ENCODE measurements around the gene PRODH. TPM values are rescaled to one million over a fixed set of nuclear protein-coding genes. Genes with fewer than 3 reads are reported as not detected.
A peak's percentile ranks its signal among the peaks of the same experiment; 100 is the strongest.
"Not testable (repeated sequence)": the region's sequence is repeated elsewhere in the genome, so short reads cannot be mapped to it uniquely, and the experiment has no call there.

The PRODH gene
- total RNA-seq, 4 donors from 2014 or later = 3.5 to 14.2 (median 9.3) TPM

- Histone ChIP-seq H3K4me3 (no peak overlapping the region), H3K27ac (no peak overlapping the region), H3K9me3 (no peaks in the 10 kb centered on the region), H3K4me1 (peaks cover 0 to 9% (median 7%) of the 10 kb centered on the region in 4 donors), H3K27me3 (peaks cover 21% of the 10 kb centered on the region), H3K36me3 (no peaks in the 10 kb centered on the region)
- WGBS, 2 donors (ENCODE audit: low coverage in 1 of 2) = 73 to 77% methylated on average over 2 to 18 of the region's 18 CpGs
- no peak for DNase-seq
- TF ChIP-seq, protein P1, sequence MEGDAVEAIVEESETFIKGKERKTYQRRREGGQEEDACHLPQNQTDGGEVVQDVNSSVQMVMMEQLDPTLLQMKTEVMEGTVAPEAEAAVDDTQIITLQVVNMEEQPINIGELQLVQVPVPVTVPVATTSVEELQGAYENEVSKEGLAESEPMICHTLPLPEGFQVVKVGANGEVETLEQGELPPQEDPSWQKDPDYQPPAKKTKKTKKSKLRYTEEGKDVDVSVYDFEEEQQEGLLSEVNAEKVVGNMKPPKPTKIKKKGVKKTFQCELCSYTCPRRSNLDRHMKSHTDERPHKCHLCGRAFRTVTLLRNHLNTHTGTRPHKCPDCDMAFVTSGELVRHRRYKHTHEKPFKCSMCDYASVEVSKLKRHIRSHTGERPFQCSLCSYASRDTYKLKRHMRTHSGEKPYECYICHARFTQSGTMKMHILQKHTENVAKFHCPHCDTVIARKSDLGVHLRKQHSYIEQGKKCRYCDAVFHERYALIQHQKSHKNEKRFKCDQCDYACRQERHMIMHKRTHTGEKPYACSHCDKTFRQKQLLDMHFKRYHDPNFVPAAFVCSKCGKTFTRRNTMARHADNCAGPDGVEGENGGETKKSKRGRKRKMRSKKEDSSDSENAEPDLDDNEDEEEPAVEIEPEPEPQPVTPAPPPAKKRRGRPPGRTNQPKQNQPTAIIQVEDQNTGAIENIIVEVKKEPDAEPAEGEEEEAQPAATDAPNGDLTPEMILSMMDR (IDR thresholded peaks at IDR 0.05) = no peak
- in situ Hi-C loops (cut with MboI; ENCODE audit: low pct_ligation_motif_present in 1 of 4, low pct_unique_long_range_greater_than_20kb in 1 of 4, low sequenced_read_pairs in 3 of 4) (loop anchor here in 1 of 4 donors (25.0 kb wide), 1 partner anchor 663 kb away; no protein-coding TSS in a partner anchor), intact Hi-C loops (cut with DNase I; ENCODE audit: low total_unique reads) (no loop called here)
These were observed 38.5 kb upstream of the PRODH start for GRCh38 chr22:18974477-18975180.

DNA sequence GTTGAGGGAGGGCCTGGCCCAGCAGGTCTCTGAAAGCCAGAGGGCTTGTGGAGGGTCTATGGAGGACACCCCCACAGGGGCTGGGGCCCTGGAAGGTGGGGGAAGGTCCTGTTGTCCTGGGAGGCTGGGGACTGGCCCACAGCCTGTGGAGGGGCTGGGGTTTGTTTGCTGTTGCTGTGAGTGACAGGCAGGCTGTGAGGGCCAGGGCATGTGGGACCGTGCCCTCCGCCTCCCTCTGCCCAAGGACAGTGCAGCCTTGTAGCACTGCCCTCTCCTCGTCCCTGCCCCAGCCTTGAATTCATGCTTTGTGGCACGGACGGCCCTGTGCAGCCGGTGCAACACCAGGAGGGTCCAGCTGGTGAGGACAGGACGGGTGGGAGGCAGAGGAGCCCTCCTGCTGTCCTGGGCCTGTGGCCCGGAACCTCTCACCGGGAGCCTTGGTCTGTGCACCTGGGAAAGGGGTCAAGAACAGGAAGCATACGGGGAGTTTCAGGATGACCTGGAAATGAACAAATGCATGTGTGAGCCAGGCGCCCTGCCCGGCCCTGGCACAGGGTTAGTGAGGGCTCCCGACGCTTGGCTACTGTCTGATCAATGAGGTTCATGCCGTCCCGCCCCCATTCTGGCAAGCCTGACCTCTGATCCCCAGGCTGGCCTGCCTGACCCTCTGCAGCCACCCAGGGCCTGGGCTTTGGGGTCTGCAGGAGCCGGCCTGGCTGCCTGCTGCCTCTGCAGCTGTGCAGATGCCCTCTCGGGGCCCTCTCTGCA lies 37.4 kb upstream of the PRODH start:
- H3K9me3 ChIP-seq = no peaks in the 10 kb centered on the region
- H3K27me3 ChIP-seq = peaks cover 27% of the 10 kb centered on the region
- 70% methylated on average over 9 of the region's 18 CpGs; no CpG with 5 or more reads in 1 of the 2 donors for WGBS, 2 donors (ENCODE audit: low coverage in 1 of 2)
- intact Hi-C loops (cut with DNase I; ENCODE audit: low total_unique reads) (no loop called here), in situ Hi-C loops (cut with MboI; ENCODE audit: low pct_ligation_motif_present in 1 of 4, low pct_unique_long_range_greater_than_20kb in 1 of 4, low sequenced_read_pairs in 3 of 4) (no loop called here)
- TF ChIP-seq POLR2AphosphoS5 (IDR thresholded peaks at IDR 0.05) = no peak
- TF ChIP-seq EP300 (IDR thresholded peaks at IDR 0.05; ENCODE audit: low read depth) = no peak
- no peak for TF ChIP-seq POLR2A (IDR thresholded peaks at IDR 0.05)
- TF ChIP-seq, protein P1 (IDR thresholded peaks at IDR 0.05) = no peak
- H3K36me3 ChIP-seq = no peaks in the 10 kb centered on the region
- DNase-seq = no peak
- no peak overlapping the region for H3K4me3 ChIP-seq
- H3K27ac ChIP-seq = no peak overlapping the region
- peaks cover 0 to 9% (median 7%) of the 10 kb centered on the region in 4 donors for H3K4me1 ChIP-seq

DNA sequence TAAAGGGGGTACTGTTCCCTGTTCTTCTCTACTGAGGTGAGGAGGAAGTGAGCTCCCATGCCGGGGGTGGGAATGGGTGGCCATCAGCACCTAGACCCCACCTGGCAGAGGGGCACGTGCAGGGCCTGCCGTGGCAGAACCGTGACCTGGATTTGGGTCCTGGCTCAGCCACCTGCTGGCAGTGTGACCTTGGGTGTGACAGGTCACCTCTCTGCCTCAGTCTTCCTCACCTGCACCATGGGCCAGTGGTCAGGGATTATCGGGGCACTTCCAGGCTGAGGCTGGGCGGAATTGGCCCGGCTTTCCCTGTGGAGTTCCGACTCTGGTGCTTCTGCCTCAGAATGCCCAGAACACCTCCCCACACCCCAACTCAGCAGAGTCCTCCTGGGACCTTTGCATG lies 36.5 kb upstream of the PRODH start:
- intact Hi-C loops (cut with DNase I; ENCODE audit: low total_unique reads); H3K4me1 ChIP-seq; H3K4me3 ChIP-seq; H3K9me3 ChIP-seq; H3K27ac ChIP-seq; in situ Hi-C loops (cut with MboI; ENCODE audit: low pct_ligation_motif_present in 1 of 4, low pct_unique_long_range_greater_than_20kb in 1 of 4, low sequenced_read_pairs in 3 of 4); DNase-seq; H3K36me3 ChIP-seq: not testable (repeated sequence)
- 93% methylated on average over 4 of the region's 8 CpGs; no CpG with 5 or more reads in 1 of the 2 donors for WGBS, 2 donors (ENCODE audit: low coverage in 1 of 2)
- peaks cover 35% of the 10 kb centered on the region for H3K27me3 ChIP-seq

GRCh38 chr22:18972029-18972428 lies 35.9 kb upstream of the PRODH start:
- DNase-seq; H3K9me3 ChIP-seq; H3K4me3 ChIP-seq; in situ Hi-C loops (cut with MboI; ENCODE audit: low pct_ligation_motif_present in 1 of 4, low pct_unique_long_range_greater_than_20kb in 1 of 4, low sequenced_read_pairs in 3 of 4); H3K36me3 ChIP-seq; H3K27ac ChIP-seq; intact Hi-C loops (cut with DNase I; ENCODE audit: low total_unique reads); H3K4me1 ChIP-seq: not testable (repeated sequence)
- H3K27me3 ChIP-seq = peaks cover 37% of the 10 kb centered on the region
- WGBS, 2 donors (ENCODE audit: low coverage in 1 of 2) = 73% methylated on average over 6 of the region's 7 CpGs; no CpG with 5 or more reads in 1 of the 2 donors

- DNase-seq = no peak
- TF ChIP-seq POLR2A (IDR thresholded peaks at IDR 0.05) (no peak), EP300 (IDR thresholded peaks at IDR 0.05; ENCODE audit: low read depth) (no peak), POLR2AphosphoS5 (IDR thresholded peaks at IDR 0.05) (no peak)
- TF ChIP-seq, protein P1 (IDR thresholded peaks at IDR 0.05) = no peak
- 61% methylated on average over 18 of the region's 19 CpGs; no CpG with 5 or more reads in 1 of the 2 donors for WGBS, 2 donors (ENCODE audit: low coverage in 1 of 2)
- Histone ChIP-seq H3K4me1 (peaks cover 0 to 9% (median 7%) of the 10 kb centered on the region in 4 donors), H3K9me3 (no peaks in the 10 kb centered on the region), H3K4me3 (peak overlapping the region in 1 of 4 donors; percentile 75), H3K27me3 (peaks cover 37% of the 10 kb centered on the region), H3K36me3 (no peaks in the 10 kb centered on the region), H3K27ac (no peak overlapping the region)
- intact Hi-C loops (cut with DNase I; ENCODE audit: low total_unique reads) (no loop called here), in situ Hi-C loops (cut with MboI; ENCODE audit: low pct_ligation_motif_present in 1 of 4, low pct_unique_long_range_greater_than_20kb in 1 of 4, low sequenced_read_pairs in 3 of 4) (no loop called here)
These were observed 35.2 kb upstream of the PRODH start for GRCh38 chr22:18971321-18971751.

Measured in transverse colon (tissue), 4 donors.